ENCODE data around the gene LCNL1. TPM values are rescaled to one million over a fixed set of nuclear protein-coding genes. Genes with fewer than 3 reads are reported as not detected.

LCNL1 gene
- total RNA-seq, 1 donor from 2014 or later, result not detected

- Mint-ChIP-seq H3K9me3 (ENCODE audit: unreplicated experiment) (no peaks in the 10 kb centered on the region), H3K36me3 (ENCODE audit: low read depth, unreplicated experiment) (peaks cover 15% of the 10 kb centered on the region), H3K4me1 (ENCODE audit: unreplicated experiment) (peaks cover 3% of the 10 kb centered on the region), H3K4me3 (ENCODE audit: unreplicated experiment) (no peak overlapping the region), H3K27me3 (ENCODE audit: unreplicated experiment) (peaks cover 10% of the 10 kb centered on the region), H3K27ac (ENCODE audit: unreplicated experiment) (no peak overlapping the region)
- no peak for TF ChIP-seq CTCF (IDR thresholded peaks at IDR 0.05; ENCODE audit: unreplicated experiment)
- DNase-seq (ENCODE audit: low spot score), result no peak
These were observed 41.3 kb upstream of the LCNL1 start for GRCh38 chr9:136941231-136942111.

- no peak for DNase-seq (ENCODE audit: low spot score)
- no peak for TF ChIP-seq CTCF (IDR thresholded peaks at IDR 0.05; ENCODE audit: unreplicated experiment)
- no peaks in the 10 kb centered on the region for H3K9me3 Mint-ChIP-seq (ENCODE audit: unreplicated experiment)
- H3K27me3 Mint-ChIP-seq (ENCODE audit: unreplicated experiment), result peaks cover 10% of the 10 kb centered on the region
- H3K4me3 Mint-ChIP-seq (ENCODE audit: unreplicated experiment), result peak overlapping the region; percentile 62
- no peak overlapping the region for H3K27ac Mint-ChIP-seq (ENCODE audit: unreplicated experiment)
- peaks cover 12% of the 10 kb centered on the region for H3K36me3 Mint-ChIP-seq (ENCODE audit: low read depth, unreplicated experiment)
- peaks cover 3% of the 10 kb centered on the region for H3K4me1 Mint-ChIP-seq (ENCODE audit: unreplicated experiment)
These were observed 40.5 kb upstream of the LCNL1 start for GRCh38 chr9:136942112-136942880.

GRCh38 chr9:136942881-136943230 lies 39.9 kb upstream of the LCNL1 start:
- Mint-ChIP-seq H3K27me3 (ENCODE audit: unreplicated experiment) (peaks cover 10% of the 10 kb centered on the region), H3K4me3 (ENCODE audit: unreplicated experiment) (peak overlapping the region; percentile 62), H3K27ac (ENCODE audit: unreplicated experiment) (no peak overlapping the region), H3K4me1 (ENCODE audit: unreplicated experiment) (peaks cover 3% of the 10 kb centered on the region), H3K9me3 (ENCODE audit: unreplicated experiment) (no peaks in the 10 kb centered on the region), H3K36me3 (ENCODE audit: low read depth, unreplicated experiment) (peaks cover 12% of the 10 kb centered on the region)
- no peak for TF ChIP-seq CTCF (IDR thresholded peaks at IDR 0.05; ENCODE audit: unreplicated experiment)
- DNase-seq (ENCODE audit: low spot score), result no peak

- Mint-ChIP-seq H3K27ac (ENCODE audit: unreplicated experiment) (peak overlapping the region; percentile 13), H3K4me1 (ENCODE audit: unreplicated experiment) (peaks cover 1% of the 10 kb centered on the region), H3K27me3 (ENCODE audit: unreplicated experiment) (peaks cover 5% of the 10 kb centered on the region), H3K36me3 (ENCODE audit: low read depth, unreplicated experiment) (peaks cover 10% of the 10 kb centered on the region), H3K4me3 (ENCODE audit: unreplicated experiment) (peak overlapping the region; percentile 87), H3K9me3 (ENCODE audit: unreplicated experiment) (no peaks in the 10 kb centered on the region)
- no peak for TF ChIP-seq CTCF (IDR thresholded peaks at IDR 0.05; ENCODE audit: unreplicated experiment)
- DNase-seq (ENCODE audit: low spot score), result peak; percentile 36
These were observed 39.2 kb upstream of the LCNL1 start for GRCh38 chr9:136943291-136944211.
